ENCODE data around the gene ADARB1. TPM values are rescaled to one million over a fixed set of nuclear protein-coding genes. Genes with fewer than 3 reads are reported as not detected.

Gene ADARB1
- total and polyA plus RNA-seq, 2 of the 4 experiments (the other 2 are of a cell fraction): 39.8 to 47.3 TPM

GRCh38 chr21:45163413-45164123, 89.2 kb downstream of the ADARB1 start:
- Histone ChIP-seq H3K27ac (ENCODE audit: insufficient read depth, low read length) (no peak overlapping the region), H3K56ac (ENCODE audit: extremely low read depth, insufficient read depth, low read length) (no peak overlapping the region), H4K20me1 (ENCODE audit: insufficient read depth, low read length) (peaks cover 68% of the 10 kb centered on the region), H2BK15ac (ENCODE audit: low read depth, low read length) (0 out of 3 replicates have a peak overlapping the region, but pooled peaks have one; percentile 27), H3K79me1 (ENCODE audit: low read depth in 1 of 2, low read length in 2 of 2) (peaks cover 37 to 85% of the 10 kb centered on the region in 2 experiments; a peak in 3 of 4 replicates), H2AFZ (replicated peaks; ENCODE audit: low read length, poor library complexity) (no peak overlapping the region), H4K8ac (ENCODE audit: low read depth in 2 of 2, low read length in 2 of 2) (peak overlapping the region in 1 of 2 experiments; percentile 46; a peak in 1 of 4 replicates), H2BK20ac (ENCODE audit: low read depth, low read length) (no peak overlapping the region), H2AK5ac (ENCODE audit: low read depth, low read length) (peak overlapping the region; percentile 59), H4K5ac (ENCODE audit: low read depth, low read length) (0 out of 2 replicates have a peak overlapping the region, but pooled peaks have one; percentile 8), H3K4me2 (ENCODE audit: low read depth, low read length) (no peak overlapping the region), H3K14ac (replicated peaks; ENCODE audit: low read depth, low read length) (peak overlapping the region; percentile 62; the same call in 1 of the 2 replicates), H3K4me3 (ENCODE audit: insufficient read depth, low read depth, low read length) (no peak overlapping the region), H3K4ac (ENCODE audit: low read depth, low read length) (peak overlapping the region; percentile 50; the same call in 1 of the 2 replicates), H3K23ac (ENCODE audit: low read depth, low read length) (peak overlapping the region; percentile 24; the same call in 1 of the 2 replicates), H2AK9ac (replicated peaks; ENCODE audit: low read depth, low read length, poor library complexity) (peak overlapping the region; percentile 73), H3K4me1 (ENCODE audit: control insufficient read depth, insufficient read depth, low read length) (peaks cover 33% of the 10 kb centered on the region), H3K9ac (ENCODE audit: low read depth, low read length) (no peak overlapping the region), H3K36me3 (ENCODE audit: control insufficient read depth, insufficient read depth, low read length) (peaks cover 36% of the 10 kb centered on the region), H3K18ac (ENCODE audit: low read depth, low read length) (0 out of 2 replicates have a peak overlapping the region, but pooled peaks have one; percentile 31), H2BK5ac (ENCODE audit: low read depth, low read length, poor library complexity, severe bottlenecking) (no peak overlapping the region), H2BK120ac (ENCODE audit: low read depth, low read length) (peak overlapping the region; percentile 46; the same call in 1 of the 2 replicates), H3K27me3 (ENCODE audit: control insufficient read depth, insufficient read depth, low read length) (no peaks in the 10 kb centered on the region), H3K9me3 (ENCODE audit: control insufficient read depth, insufficient read depth, low read length) (no peaks in the 10 kb centered on the region), H3K9me1 (ENCODE audit: insufficient read depth, low read length) (peaks cover 30% of the 10 kb centered on the region), H4K91ac (ENCODE audit: insufficient read depth, low read depth, low read length) (0 out of 2 replicates have a peak overlapping the region, but pooled peaks have one; percentile 19)
- 78% methylated on average over 4 of the region's 12 CpGs; no CpG with 5 or more reads in 1 of the 2 experiments for WGBS, 2 experiments (ENCODE audit: extremely low coverage in 2 of 2, insufficient read length in 1 of 2)
- DNase-seq (no peak), ATAC-seq (ENCODE audit: low read depth) (no peak)
- CTCF ChIA-PET: interaction anchor here (0.9 kb wide), 1 partner anchor 23 kb away, joined by 3 read pairs; no protein-coding TSS in a partner anchor
- no TSS peak for BruUV-seq (replicated peaks)
- dilution Hi-C loops (cut with HindIII; ENCODE audit: low sequenced_read_pairs, unreplicated experiment) (no loop called here), in situ Hi-C loops (cut with MboI; ENCODE audit: low sequenced_read_pairs) (no loop called here), intact Hi-C loops (cut with micrococcal nuclease) (no loop called here)
- no peak for TF ChIP-seq RAD21 (IDR thresholded peaks at IDR 0.05; ENCODE audit: low read length)
- no peak for TF ChIP-seq SMC3 (IDR thresholded peaks at IDR 0.05; ENCODE audit: low read depth, low read length)
- no peak for TF ChIP-seq BHLHE40 (IDR thresholded peaks at IDR 0.05; ENCODE audit: low read depth, low read length)
- no peak for TF ChIP-seq CEBPB (IDR thresholded peaks at IDR 0.05; ENCODE audit: low read depth, low read length)
- TF ChIP-seq USF2 (IDR thresholded peaks at IDR 0.05; ENCODE audit: low read depth, low read length): no peak
- TF ChIP-seq NFE2L2 (IDR thresholded peaks at IDR 0.05; ENCODE audit: low read depth, low read length): no peak
- no peak for TF ChIP-seq POLR2A (IDR thresholded peaks at IDR 0.05; ENCODE audit: low read depth, low read length)
- no peak for TF ChIP-seq CHD1 (IDR thresholded peaks at IDR 0.05; ENCODE audit: low read depth, low read length)
- no peak for TF ChIP-seq FOS (IDR thresholded peaks at IDR 0.05; ENCODE audit: low read depth, low read length)
- POLR2A ChIA-PET (ENCODE audit: unreplicated experiment): no interaction called here

All from IMR-90 (cell line).